ENCODE data around the gene UXS1.

DNA sequence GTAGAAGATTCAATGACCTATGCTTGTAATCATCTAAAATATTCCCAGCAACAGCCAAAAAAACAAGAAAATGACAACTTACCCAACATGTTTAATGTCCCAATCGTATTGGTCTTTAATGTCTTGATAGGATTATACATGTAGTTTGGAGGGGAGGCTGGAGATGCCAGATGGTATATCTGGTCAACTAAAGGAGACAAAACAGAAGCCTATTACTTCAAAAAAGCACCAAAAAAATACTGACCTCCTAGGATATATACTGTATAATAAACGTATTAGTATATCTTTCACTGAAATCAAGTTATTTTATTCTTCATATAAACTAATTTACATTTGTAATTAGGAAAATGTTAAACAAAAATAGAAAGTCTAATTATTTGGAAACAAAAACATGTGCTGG, 64.5 kb downstream of the UXS1 start:
- TF ChIP-seq, protein P1, sequence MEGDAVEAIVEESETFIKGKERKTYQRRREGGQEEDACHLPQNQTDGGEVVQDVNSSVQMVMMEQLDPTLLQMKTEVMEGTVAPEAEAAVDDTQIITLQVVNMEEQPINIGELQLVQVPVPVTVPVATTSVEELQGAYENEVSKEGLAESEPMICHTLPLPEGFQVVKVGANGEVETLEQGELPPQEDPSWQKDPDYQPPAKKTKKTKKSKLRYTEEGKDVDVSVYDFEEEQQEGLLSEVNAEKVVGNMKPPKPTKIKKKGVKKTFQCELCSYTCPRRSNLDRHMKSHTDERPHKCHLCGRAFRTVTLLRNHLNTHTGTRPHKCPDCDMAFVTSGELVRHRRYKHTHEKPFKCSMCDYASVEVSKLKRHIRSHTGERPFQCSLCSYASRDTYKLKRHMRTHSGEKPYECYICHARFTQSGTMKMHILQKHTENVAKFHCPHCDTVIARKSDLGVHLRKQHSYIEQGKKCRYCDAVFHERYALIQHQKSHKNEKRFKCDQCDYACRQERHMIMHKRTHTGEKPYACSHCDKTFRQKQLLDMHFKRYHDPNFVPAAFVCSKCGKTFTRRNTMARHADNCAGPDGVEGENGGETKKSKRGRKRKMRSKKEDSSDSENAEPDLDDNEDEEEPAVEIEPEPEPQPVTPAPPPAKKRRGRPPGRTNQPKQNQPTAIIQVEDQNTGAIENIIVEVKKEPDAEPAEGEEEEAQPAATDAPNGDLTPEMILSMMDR (IDR thresholded peaks at IDR 0.05), result no peak
- no peak for TF ChIP-seq POLR2AphosphoS5 (IDR thresholded peaks at IDR 0.05; ENCODE audit: insufficient read depth in 1 of 2, low read depth in 1 of 2)
